ENCODE data around the gene CD7. TPM values are rescaled to one million over a fixed set of nuclear protein-coding genes. Genes with fewer than 3 reads are reported as not detected.

CD7 gene
- total and polyA plus RNA-seq, 10 donors: 14.8 to 60.1 (median 24.3) TPM

DNA sequence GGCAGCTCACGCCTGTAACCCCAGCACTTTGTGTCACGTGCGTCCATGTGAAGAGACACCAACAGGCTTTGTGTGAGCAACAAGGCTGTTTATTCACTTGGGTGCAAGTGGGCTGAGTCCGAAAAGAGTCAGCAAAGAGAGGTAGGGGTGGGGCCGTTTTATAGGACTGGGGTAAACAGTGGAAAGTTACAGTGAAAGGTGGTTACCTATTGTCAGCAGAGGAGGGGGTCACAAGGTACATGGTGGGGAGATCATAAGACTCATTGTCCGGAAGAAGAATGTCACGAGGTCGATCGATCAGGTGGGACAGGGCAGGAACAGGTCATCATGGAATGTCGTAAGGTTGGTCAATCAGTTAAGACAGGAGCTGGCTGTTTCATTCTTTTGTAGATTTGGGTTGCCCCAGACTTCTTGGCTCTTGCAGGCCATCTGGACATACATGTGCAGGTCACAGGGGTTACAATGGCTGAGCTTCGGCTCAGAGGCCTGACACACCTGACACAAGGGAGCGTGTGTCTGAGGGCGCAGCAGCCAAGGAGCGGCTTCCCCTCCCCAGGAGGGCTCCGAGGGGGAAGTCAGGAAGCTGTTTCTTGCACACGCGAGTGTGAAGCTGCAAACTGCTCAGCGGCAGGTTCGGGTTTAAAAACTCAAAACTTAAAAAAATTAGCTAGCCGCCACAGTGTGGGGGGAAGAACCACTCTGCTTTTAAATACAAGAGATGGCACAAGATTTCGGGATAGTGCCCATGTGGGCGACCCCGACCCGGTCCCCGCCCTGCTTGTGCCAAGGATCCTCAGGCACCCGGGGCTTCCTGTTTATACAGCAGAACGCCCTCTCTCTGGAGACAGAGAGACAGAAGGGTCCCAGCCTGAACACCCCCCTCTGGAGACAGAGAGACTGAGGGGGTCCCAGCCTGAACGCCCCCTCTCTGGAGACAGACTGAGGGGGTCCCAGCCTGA is 29.2 kb upstream of the CD7 start:
- H3K4me1 ChIP-seq: peaks cover 0 to 16% (median 4%) of the 10 kb centered on the region in 6 donors
- H3K4me3 ChIP-seq: no peak overlapping the region
- DNase-seq: no peak
- no peak for TF ChIP-seq POLR2A (IDR thresholded peaks at IDR 0.05)
- H3K27me3 ChIP-seq (replicated peaks in 1 of 7): peaks cover 0 to 55% (median 0%) of the 10 kb centered on the region in 7 donors
- intact Hi-C loops (cut with DNase I; ENCODE audit: low total_unique reads): no loop called here
- WGBS, 5 donors: 34 to 45% (median 42%) methylated on average over 28 of the region's 28 CpGs
- no peaks in the 10 kb centered on the region for H3K36me3 ChIP-seq
- no peak overlapping the region for H3K27ac ChIP-seq
- no peaks in the 10 kb centered on the region for H3K9me3 ChIP-seq

DNA sequence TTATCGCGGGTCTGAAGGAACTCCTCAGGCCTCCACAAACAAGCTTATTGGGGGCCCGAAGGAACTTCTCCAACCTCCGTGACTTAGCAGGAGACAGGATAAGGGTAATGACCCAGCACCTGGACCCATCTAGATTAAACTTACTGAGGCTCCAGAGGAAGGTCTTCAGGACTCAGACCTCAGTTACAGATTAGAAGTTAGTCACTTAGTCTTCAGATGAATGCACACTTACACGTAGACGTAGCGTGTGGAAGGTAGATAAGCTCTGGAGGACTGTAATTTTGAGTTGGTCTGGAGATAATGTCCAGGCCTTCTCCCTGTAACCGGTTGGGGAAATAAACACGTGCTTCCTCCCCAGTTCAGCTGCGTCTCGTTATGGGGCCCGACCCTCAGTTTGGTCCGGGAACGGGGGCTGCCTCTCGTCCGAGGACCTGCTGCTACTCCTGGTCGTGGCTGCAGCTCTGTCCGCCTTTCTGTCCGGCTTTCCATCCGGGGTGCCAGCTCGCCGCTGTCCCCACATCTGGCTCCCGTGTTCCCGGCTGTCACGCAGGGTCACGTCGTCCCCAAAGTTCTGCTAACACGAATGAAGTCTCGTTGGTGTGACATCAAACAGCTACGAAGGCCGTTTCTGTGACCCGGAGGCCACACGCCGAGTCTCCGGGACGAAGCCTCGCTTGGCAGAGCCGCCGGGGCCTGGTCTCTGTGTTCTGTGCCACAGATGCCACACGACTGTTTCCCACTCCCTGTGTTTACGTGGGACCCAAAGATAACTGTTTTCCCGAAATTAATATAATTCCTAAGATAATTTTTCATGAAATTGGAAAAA is 28.0 kb upstream of the CD7 start:
- Histone ChIP-seq H3K4me3 (no peak overlapping the region), H3K36me3 (no peaks in the 10 kb centered on the region), H3K4me1 (peaks cover 0 to 11% (median 2%) of the 10 kb centered on the region in 6 donors), H3K27me3 (replicated peaks in 1 of 7) (peaks cover 0 to 42% (median 0%) of the 10 kb centered on the region in 7 donors), H3K9me3 (peaks cover 0 to 6% (median 0%) of the 10 kb centered on the region in 8 donors), H3K27ac (no peak overlapping the region)
- DNase-seq: no peak
- WGBS, 5 donors: 87 to 90% (median 88%) methylated on average over 42 of the region's 42 CpGs
- TF ChIP-seq, protein P1, sequence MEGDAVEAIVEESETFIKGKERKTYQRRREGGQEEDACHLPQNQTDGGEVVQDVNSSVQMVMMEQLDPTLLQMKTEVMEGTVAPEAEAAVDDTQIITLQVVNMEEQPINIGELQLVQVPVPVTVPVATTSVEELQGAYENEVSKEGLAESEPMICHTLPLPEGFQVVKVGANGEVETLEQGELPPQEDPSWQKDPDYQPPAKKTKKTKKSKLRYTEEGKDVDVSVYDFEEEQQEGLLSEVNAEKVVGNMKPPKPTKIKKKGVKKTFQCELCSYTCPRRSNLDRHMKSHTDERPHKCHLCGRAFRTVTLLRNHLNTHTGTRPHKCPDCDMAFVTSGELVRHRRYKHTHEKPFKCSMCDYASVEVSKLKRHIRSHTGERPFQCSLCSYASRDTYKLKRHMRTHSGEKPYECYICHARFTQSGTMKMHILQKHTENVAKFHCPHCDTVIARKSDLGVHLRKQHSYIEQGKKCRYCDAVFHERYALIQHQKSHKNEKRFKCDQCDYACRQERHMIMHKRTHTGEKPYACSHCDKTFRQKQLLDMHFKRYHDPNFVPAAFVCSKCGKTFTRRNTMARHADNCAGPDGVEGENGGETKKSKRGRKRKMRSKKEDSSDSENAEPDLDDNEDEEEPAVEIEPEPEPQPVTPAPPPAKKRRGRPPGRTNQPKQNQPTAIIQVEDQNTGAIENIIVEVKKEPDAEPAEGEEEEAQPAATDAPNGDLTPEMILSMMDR (IDR thresholded peaks at IDR 0.05 in 8 of 11, conservative IDR thresholded peaks at IDR 0.05 in 3 of 11): no peak
- TF ChIP-seq POLR2A (IDR thresholded peaks at IDR 0.05): no peak
- no peak for TF ChIP-seq POLR2AphosphoS5 (IDR thresholded peaks at IDR 0.05)
- intact Hi-C loops (cut with DNase I; ENCODE audit: low total_unique reads): no loop called here

DNA sequence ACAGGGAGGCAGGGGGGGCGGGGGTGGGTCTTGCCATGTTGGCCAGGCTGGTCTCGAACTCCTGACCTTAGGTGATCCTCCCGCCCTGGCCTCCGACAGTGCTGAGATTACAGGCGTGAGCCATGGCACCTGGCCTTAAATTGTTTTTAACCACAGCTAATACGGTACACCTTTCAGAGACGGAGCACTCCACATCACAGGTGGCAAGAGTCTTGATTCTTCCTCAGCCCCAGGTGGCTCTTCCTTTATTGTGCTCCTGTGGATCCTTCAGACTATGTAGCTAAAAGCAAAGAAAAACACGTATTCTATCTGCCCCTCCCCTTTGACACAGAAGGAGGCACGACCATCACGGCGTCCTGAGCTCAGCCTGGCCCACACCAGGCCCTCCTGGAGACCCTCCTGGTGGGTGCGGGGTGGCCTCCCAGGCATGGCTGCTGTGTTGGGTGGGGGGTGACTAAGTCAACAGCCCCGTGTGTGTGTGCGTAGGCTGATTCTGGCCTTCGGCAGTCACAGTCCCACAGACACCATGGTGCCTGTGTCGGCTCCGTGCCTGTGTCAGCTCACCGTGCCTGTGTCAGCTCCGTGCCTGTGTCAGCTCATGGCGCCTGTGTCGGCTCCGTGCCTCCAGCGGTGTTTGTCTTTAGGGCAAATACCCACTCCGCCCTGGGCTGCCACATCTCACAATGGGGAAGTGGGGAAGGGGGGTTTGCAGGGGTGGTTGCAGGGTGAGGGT is 26.9 kb upstream of the CD7 start:
- intact Hi-C loops (cut with DNase I; ENCODE audit: low total_unique reads): no loop called here
- no peak for DNase-seq
- TF ChIP-seq POLR2A (IDR thresholded peaks at IDR 0.05) (no peak), POLR2AphosphoS5 (IDR thresholded peaks at IDR 0.05) (no peak)
- TF ChIP-seq, protein P1 (IDR thresholded peaks at IDR 0.05 in 8 of 11, conservative IDR thresholded peaks at IDR 0.05 in 3 of 11): no peak
- peaks cover 0 to 6% (median 0%) of the 10 kb centered on the region in 8 donors for H3K9me3 ChIP-seq
- 75 to 87% (median 80%) methylated on average over 16 to 24 of the region's 24 CpGs for WGBS, 5 donors
- H3K36me3 ChIP-seq: no peaks in the 10 kb centered on the region
- H3K27ac ChIP-seq: no peak overlapping the region
- peaks cover 0 to 9% (median 4%) of the 10 kb centered on the region in 6 donors for H3K4me1 ChIP-seq
- H3K27me3 ChIP-seq (replicated peaks in 1 of 7): peaks cover 0 to 32% (median 0%) of the 10 kb centered on the region in 7 donors
- no peak overlapping the region for H3K4me3 ChIP-seq

DNA sequence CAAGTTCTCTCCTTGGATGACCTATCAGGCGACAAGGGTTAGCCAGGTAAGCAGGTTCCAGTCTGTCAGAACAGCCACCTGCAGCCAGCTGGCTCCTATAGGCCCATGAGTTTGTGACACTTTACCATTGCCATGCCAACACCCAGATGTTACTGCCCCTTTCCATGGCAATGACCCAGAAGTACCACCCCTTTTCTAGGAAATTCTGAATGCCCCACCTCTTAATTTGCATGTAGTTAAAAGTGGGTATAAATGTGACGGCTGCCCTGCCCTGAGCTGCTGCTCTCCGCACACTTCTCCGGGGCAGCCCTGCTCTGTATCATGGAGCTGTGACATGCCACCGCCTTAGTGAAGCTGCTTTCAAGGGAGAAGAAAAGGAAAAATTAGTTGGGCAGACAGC is 26.2 kb upstream of the CD7 start:
- Histone ChIP-seq H3K27ac (no peak overlapping the region), H3K4me3 (no peak overlapping the region), H3K9me3 (peaks cover 0 to 6% (median 0%) of the 10 kb centered on the region in 8 donors), H3K4me1 (peaks cover 0 to 15% (median 8%) of the 10 kb centered on the region in 6 donors), H3K27me3 (replicated peaks in 1 of 7) (peaks cover 0 to 25% (median 0%) of the 10 kb centered on the region in 7 donors), H3K36me3 (no peaks in the 10 kb centered on the region)
- TF ChIP-seq, protein P1 (IDR thresholded peaks at IDR 0.05 in 8 of 11, conservative IDR thresholded peaks at IDR 0.05 in 3 of 11): no peak
- no peak for TF ChIP-seq POLR2A (IDR thresholded peaks at IDR 0.05)
- TF ChIP-seq POLR2AphosphoS5 (IDR thresholded peaks at IDR 0.05): no peak
- no peak for DNase-seq
- intact Hi-C loops (cut with DNase I; ENCODE audit: low total_unique reads): no loop called here
- 87 to 97% (median 90%) methylated on average over 5 of the region's 5 CpGs for WGBS, 5 donors

All from spleen (tissue), 11 donors.